HG02763 (cell line): ENCODE measurements around the gene ZSWIM5.
"Not testable (repeated sequence)": the region's sequence is repeated elsewhere in the genome, so short reads cannot be mapped to it uniquely, and the experiment has no call there.

Source experiments
- ATAC-seq: cut with Tn5 transposase; IDR thresholded peaks from one replicate; pipeline ENCODE4 v1.9.1; 2021; ENCODE audit warnings: mild to moderate bottlenecking, moderate library complexity; ENCODE audit not compliant: unreplicated experiment

Gene ZSWIM5

GRCh38 chr1:45148209-45148825 is 58.1 kb downstream of the ZSWIM5 start:
- no peak for ATAC-seq

GRCh38 chr1:45146833-45147232 is 59.6 kb downstream of the ZSWIM5 start:
- ATAC-seq, result no peak

GRCh38 chr1:45141247-45142003 is 65.0 kb downstream of the ZSWIM5 start:
- ATAC-seq, result no peak

DNA sequence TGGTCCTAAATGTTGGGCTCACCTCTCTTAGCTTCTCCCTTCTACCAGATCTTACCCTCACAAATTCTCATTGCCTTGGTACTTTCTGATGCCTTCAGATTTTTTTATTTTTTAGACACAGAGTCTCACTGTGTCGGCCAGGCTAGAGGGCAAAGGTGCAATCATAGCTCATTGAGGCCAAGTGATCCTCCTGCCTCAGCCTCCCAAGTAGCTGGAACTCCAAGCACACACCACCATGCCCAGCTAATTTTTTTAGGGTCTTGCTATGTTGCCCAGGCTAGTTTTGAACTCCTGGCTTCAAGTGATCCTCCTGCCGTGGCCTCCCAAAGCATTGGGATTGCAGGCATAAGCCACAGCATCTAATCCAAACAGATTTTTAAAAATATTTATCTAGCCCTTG is 69.4 kb downstream of the ZSWIM5 start:
- ATAC-seq, result no peak

DNA sequence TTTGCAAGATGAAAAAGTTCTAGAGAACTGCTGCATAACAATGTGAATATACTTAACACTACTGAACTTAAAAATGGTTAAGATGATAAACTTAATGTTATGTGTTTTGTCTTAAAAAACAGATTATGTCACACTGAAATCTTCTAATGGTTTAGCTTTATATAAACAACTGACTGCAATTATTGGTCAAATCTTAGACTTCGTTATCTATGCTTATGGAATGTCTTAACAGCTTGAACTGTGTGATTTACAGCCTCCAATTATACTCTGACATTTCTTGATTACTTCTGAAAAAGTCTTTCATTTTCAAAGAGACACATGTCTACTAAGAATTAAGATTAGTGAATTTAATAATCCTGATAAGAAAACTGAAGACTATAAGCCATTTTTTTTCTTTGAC is 71.1 kb downstream of the ZSWIM5 start:
- ATAC-seq, result no peak

GRCh38 chr1:45134461-45134873 is 71.9 kb downstream of the ZSWIM5 start:
- no peak for ATAC-seq

- ATAC-seq, result not testable (repeated sequence)
These were observed 73.7 kb downstream of the ZSWIM5 start for GRCh38 chr1:45132719-45133118.

DNA sequence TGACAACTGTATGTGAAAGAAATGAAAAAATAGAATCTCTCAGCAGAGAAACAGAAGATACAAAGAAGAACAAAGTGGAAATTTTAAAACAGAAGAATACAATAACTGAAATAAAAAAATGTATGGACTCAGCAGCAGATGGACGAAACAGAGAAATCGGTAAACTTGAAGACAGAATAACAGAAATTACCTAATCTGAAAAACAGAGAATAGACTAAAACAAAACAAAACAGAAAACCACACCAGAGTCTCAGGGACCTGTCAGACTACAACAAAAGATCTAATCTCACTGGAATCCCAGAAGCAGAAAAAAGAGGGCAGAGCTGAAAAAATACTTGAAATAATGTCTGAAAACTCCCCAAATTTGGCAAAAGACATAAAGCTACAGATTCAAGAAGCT is 83.0 kb downstream of the ZSWIM5 start:
- no peak for ATAC-seq

- no peak for ATAC-seq
These were observed 83.7 kb downstream of the ZSWIM5 start for GRCh38 chr1:45122724-45123123.

GRCh38 chr1:45117766-45118165 is 88.6 kb downstream of the ZSWIM5 start:
- ATAC-seq, result no peak

DNA sequence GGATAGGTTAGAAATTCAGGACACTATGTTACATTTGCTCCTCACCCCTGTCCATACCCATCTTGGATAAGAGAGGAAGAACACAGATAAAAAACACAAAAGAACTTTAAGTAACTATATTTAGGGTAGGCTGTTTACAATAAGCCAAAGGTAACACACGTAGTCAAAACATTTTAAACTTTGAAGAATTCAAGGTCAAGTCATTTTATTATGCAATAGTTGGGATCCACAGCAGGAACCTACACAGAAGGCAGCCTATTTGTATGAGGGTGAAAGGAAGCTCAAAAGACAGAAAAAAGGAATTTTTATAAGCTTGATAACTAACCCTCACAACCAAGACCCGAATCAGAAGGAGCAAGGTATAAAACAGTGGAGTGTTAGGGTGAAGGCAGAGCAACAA is 89.6 kb downstream of the ZSWIM5 start:
- no peak for ATAC-seq

- no peak for ATAC-seq
These were observed 90.1 kb downstream of the ZSWIM5 start for GRCh38 chr1:45116340-45116739.

DNA sequence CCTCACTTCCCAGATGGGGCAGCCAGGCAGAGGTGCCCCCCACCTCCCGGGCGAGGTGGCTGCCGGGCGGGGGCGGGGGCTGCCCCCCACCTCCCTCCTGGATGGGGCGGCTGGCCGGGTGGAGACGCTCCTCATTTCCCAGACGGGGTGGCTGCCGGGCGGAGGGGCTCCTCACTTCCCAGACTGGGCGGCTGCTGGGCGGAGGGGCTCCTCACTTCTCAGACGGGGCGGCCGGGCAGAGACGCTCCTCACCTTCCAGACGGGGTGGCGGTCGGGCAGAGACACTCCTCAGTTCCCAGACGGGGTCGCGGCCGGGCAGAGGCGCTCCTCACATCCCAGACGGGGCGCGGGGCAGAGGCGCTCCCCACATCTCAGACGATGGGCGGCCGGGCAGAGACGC is 91.2 kb downstream of the ZSWIM5 start:
- ATAC-seq, result not testable (repeated sequence)

DNA sequence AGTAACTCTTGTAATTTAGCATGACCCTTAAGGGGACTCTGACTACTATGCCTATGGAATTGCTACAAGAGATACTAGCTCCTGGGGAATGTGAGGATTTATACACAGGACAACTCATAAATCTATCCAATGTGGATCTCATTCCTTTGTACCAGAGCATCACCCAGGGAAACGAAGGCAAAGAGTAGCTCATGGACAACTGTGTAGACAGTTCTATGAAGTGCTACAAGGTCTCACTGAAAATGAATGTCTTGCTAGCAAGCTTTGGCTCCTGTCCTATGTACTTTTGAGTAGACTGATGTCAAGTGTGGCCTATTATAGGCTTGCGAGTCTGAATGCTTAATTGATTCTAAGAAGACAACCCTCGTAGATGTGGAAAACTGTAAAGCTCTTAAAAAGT is 93.7 kb downstream of the ZSWIM5 start:
- no peak for ATAC-seq

DNA sequence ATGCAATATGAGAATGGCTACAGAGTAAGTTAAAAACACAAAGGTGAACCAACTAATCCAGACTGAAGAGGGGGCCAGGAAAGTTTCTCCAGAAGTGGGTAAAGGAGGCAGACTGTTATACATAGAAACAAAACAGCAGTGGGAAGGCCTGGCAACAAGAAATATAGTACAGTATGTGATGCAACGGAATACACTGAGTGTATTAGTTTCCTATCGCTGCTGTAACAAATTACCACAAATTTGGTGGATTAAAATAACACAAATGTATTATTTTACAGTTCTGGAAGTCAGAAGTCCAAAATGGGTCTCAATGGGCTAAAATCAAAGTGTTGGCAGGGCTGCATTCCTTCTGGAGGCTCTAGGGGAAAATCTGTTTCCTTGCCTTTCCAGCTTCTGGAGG is 95.2 kb downstream of the ZSWIM5 start:
- ATAC-seq, result no peak

GRCh38 chr1:45107782-45108181 is 98.6 kb downstream of the ZSWIM5 start:
- no peak for ATAC-seq

GRCh38 chr1:45106864-45107263 is 99.5 kb downstream of the ZSWIM5 start:
- not testable (repeated sequence) for ATAC-seq

DNA sequence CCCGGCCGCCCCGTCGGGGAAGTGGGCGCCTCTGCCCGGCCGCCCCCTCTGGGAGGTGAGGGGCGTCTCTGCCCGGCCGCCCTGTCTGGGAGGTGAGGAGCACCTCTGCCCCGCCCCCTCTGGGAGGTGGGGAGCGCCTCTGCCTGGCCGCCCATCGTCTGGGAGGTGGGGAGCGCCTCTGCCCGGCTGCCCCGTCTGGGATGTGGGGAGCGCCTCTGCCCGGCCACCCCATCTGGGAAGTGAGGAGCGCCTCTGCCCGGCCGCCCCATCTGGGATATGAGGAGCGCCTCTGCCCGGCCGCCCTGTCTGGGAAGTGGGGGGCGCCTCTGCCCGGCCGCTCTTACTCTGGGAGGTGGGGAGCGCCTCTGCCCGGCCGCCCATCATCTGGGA is 100.3 kb downstream of the ZSWIM5 start:
- ATAC-seq, result not testable (repeated sequence)

DNA sequence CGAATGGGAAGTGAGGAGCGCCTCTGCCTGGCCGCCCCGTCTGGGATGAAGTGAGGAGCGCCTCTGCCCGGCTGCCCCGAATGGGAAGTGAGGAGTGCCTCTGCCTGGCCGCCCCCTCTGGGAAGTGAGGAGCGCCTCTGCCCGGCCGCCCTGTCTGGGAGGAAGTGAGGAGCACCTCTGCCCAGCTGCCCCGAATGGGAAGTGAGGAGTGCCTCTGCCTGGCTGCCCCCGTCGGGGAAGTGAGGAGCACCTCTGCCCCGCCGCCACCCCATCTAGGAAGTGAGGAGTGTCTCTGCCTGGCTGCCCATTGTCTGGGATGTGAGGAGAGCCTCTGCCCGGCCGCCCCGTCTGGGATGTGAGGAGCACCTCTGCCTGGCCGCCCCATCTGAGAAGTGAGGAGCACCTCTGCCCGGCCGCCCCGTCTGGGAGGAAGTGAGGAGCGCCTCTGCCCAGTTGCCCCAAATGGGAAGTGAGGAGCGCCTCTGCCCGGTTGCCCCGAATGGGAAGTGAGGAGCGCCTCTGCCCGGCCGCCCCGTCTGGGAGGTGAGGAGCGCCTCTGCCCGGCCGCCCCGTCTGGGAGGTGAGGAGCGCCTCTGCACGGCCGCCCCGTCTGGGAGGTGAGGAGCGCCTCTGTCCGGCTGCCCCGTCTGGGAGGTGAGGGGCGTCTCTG is 100.8 kb downstream of the ZSWIM5 start:
- ATAC-seq, result not testable (repeated sequence)

GRCh38 chr1:45103534-45103933 is 102.9 kb downstream of the ZSWIM5 start:
- no peak for ATAC-seq

DNA sequence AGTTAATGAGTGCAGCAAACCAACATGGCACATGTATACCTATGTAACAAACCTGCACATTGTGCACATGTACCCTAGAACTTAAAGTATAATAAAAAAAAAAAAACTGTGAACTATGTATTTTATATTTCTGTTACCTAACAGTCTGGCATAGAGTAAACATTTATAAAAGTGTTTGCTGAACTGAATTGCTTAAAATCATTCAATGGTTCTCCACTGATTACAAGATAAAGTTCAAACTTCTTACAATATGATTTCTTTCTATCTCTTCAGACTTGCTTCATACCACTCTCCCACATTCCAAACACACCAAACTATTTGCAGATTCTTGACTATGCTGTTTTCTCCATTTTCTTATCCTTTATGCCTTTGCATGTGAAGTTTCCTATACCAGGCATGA is 104.5 kb downstream of the ZSWIM5 start:
- no peak for ATAC-seq

DNA sequence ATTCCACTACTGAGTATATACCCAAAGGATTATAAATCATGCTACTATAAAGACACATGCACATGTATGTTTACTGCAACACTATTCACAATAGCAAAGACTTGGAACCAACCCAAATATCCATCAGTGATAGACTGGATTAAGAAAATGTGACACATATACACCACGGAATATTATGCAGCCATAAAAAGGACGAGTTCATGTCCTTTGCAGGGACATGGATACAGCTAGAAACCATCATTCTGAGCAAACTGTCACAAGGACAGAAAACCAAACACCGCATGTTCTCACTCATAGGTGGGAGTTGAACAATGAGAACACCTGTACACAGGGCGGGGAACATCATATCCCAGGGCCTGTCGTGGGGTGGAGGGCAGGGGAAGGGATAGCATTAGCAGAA is 104.9 kb downstream of the ZSWIM5 start:
- ATAC-seq, result not testable (repeated sequence)
